Hippocampal formation (tissue), 2 donors: Measurements from ENCODE around the gene C10orf88.
"Not testable (repeated sequence)": the region's sequence is repeated elsewhere in the genome, so short reads cannot be mapped to it uniquely, and the experiment has no call there.

Source experiments
- DNase-seq, 2 donors: peaks; one replicate each; lab custom pipeline; 2025; lab: John Stamatoyannopoulos, UW

The C10orf88 gene

GRCh38 chr10:122962405-122962804 is 8.4 kb upstream of the C10orf88 start:
- no peak for DNase-seq

GRCh38 chr10:122957474-122957873 is 3.4 kb upstream of the C10orf88 start:
- no peak for DNase-seq

DNA sequence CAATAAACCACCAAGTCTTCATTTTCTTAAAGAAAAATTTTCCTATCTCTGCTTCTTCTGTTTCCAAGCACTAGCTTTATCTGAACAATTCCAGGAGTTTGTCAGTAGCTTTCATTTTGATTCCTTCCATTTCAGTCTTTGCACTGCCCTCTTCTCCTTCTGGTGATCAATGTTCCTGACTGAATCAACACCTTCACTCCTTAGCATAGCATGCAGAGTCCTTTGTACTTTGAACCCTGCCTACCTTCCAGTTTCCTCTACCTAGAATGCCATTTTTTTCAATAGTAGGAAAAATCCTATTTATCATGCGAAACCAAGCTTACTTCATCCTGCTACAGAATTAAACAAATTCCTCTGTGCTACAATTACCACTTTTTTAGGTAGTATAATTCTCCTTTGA is 1.9 kb upstream of the C10orf88 start:
- DNase-seq, result no peak

GRCh38 chr10:122954731-122955050 is 664 bp upstream of the C10orf88 start:
- no peak for DNase-seq

- DNase-seq, result no peak
These were observed 4.7 kb downstream of the C10orf88 start for GRCh38 chr10:122949296-122949695.

DNA sequence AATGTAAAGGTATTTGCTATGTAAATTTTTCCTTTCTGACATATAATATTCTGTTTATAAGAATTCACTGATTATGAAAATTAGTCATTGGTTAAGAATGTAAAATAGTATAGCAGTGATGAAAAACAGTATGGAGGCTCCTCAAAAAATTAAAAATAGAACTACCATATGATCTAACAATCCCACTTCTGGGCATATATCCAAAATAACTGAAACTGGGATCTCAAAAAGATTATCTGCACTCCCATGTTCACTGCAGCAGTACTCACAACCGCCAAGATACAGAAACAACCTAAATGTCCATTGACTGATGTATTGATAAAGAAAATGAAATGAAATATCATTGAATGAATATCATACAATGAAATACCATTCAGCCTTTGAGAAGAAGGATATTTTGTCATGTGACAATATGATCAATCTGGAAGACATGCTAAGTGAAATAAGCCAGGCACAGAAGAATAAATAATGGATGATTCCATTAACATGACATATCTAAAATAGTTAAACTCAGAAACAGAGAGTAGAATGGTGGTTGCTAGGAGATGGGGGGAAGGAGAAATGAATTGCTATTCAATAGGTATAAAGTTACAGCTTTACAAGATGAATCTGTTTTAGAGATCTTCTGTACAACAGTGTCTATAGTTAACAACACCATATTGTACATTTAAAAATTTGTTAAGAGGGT is 14.0 kb downstream of the C10orf88 start:
- no peak for DNase-seq

DNA sequence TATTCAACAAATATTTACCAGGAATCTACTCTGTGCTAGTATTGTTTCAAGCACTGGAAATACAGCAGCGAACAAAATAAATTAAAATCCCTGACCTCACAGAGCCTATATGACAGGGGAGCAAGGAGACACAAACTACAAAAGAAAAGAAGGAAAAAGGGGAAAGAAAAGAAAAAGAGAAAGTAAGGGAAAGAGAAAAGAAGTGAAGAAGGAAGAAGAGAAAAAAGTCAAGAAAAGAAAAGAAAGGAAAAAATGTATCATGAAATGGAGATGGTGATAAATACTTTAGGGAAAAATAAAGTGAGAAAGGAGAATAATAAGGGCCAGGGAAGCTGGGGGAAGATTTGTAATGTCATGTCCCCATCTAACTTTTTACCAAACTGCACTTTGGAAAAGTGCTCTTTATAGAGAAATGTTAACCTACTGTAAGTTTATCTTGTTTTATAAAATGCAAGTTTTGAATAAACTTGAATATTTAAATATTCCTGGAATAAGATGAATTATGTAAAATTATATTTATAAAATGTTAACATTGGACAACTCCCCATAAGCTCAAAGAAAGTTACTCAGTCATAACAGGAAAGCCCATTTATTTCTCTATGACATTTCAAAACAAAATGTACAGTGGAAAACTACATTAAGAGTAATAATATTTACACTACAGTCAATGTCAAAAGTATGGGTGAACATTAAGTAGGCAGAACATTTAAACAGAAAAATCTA is 14.7 kb downstream of the C10orf88 start:
- no peak for DNase-seq

GRCh38 chr10:122931088-122931906 is 22.7 kb downstream of the C10orf88 start:
- DNase-seq, result no peak

DNA sequence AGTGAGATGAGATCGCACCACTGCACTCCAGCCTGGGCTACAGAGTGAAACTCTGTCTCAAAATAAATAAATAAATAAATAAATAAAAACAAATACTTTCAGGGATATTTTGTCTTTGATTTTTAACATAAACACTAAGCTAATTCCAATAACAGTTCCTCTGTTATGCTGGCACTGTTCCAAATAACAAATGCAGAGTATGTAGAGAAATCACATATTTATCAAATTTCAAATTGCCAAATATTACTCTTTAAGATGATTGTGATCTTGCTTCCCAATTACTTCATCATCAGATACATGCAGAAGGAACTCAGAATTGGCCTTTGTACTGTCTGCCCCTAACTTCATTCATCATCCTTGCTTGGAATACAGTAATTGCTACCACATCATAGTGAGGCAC is 23.9 kb downstream of the C10orf88 start:
- DNase-seq, result no peak

GRCh38 chr10:122915700-122916099 is 38.3 kb downstream of the C10orf88 start:
- no peak for DNase-seq

DNA sequence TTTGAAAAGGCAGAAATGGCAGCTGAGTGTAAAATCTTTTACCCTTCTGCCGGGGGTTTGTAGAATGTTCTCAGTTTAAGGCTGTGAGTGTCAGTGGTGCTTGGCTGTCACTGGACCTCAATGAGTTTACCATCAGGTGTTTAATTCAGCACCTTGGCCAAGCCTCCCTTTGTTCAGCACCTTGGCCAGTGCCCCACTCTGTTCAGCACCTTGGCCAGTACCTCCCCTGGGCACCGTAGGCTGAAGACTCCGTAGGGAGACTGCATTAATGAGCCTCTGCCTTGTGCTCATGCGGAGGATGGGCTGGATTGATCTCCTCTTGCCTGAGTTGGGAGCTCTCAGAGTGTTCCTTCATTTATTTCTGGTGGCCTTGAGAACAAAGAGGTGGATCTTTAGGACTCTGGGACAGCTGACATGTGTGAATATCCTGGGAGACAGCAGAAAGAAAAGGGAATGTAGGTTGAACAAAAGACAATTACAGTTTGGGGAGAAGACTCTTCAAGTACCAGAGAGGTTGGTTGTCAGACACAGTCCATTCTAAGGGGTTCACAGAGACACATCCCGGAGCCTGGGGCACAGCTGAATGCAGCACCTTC is 42.0 kb downstream of the C10orf88 start:
- DNase-seq, result no peak

DNA sequence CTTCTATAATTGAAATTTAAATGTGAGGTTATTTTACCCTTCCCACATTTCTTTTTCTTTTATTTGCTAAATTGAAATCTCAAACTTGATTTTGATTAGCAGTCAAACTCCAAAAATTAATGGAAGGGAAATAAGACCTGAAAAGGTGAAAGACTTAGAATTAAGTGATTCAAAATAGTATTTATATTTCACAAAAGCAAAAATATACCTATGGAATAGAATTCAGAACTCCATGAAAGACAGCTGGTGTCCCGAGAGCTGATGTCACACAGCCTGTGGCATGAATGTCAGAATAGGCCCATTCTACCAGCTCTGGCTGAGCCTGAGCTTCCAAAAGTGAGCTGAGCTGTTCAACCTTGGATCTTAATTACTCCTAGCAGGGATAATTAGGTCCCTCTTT is 43.7 kb downstream of the C10orf88 start, which contains the start of gene FAM24A:
FAM24A (plus strand) TSS at position 301 of the 400 bp plus-strand sequence. CDS start 1,025 bp downstream, outside the sequence.
- no peak for DNase-seq

GRCh38 chr10:122903861-122904260 is 50.2 kb downstream of the C10orf88 start:
- DNase-seq, result not testable (repeated sequence)

DNA sequence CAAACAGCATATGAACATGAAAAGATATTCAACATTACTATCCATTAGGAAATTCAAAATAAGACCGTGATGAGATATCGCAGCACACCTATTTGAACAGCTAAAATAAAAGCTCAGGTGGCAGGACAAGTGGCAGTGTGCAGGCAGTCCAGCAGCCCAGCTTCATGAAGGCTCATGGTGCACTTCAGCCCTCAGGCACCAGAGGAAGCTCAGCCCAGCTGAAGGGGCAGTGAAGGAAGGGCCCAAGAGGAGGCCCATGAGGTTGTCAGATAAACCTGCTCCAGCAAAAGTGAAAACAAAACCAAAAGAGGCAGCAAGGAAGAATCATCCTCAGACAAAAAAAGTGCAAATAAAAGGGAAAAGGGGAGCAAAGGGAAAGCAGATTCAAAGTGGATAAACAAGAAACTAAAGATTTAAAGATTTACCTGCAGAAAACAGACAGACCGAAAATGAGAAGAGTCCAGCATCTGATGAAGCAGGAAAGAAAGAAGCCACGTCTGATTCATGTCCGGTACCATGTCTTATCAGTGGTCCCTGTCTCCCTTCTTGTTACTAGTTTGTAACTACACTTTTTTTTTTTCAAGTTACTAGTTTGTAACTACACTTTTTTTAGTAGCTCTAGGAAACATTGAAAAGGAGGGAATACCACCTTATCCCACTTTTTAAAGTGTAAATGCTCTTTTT is 59.6 kb downstream of the C10orf88 start:
- DNase-seq, result no peak

DNA sequence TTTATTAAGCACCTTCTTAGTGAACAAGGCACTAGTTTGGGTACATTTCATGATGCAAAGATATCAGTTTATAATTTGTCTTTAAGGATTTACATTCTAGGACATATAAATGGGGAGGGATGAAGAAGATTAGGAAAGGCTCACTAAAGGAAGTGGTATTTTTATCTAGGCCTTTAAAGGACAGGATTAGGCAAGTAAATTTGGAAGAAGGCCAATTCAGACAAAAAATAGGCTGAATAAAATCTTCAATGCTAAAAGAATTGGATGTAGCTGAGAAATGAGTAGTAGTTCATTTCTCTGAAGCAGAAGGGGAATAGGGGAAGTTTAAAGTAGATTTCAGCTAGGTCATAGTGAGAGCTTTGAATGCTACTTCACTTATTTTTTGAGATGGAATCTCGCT is 69.9 kb downstream of the C10orf88 start:
- no peak for DNase-seq

DNA sequence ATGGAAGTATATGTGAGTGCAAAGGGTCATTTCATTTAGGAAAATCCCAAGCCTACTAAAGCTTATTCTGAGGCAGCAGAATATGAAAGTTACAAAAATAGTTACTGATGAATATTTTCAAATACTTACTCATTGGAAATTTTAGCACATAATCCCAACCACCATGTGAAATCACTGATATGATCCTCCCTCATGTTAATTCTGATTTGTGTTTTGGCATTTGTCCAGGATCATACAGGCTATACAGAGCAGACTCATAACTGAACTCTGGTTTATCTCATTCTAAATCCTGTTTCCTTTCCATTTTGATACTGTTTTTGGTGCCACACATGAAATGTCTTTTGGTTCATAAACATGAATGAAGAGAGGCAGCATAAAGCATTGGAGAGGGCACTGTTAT is 71.3 kb downstream of the C10orf88 start:
- no peak for DNase-seq
